ENCODE results near the gene DICER1. TPM values are rescaled to one million over a fixed set of nuclear protein-coding genes. Genes with fewer than 3 reads are reported as not detected.

Gene DICER1
- polyA plus RNA-seq, 3 donors, result 26.5 to 38.4 (median 34.7) TPM

- Histone ChIP-seq H3K79me2 (ENCODE audit: insufficient read depth, low read length) (no peaks in the 10 kb centered on the region), H4K20me1 (ENCODE audit: insufficient read depth, low read length) (no peaks in the 10 kb centered on the region), H3K4me1 (ENCODE audit: control insufficient read depth in 1 of 2, insufficient read depth in 2 of 2, low read length in 2 of 2) (no peaks in the 10 kb centered on the region), H3K9me3 (replicated peaks in 1 of 2; ENCODE audit: control insufficient read depth in 1 of 2, insufficient read depth in 1 of 2, low read length in 2 of 2) (no peaks in the 10 kb centered on the region), H3K27ac (ENCODE audit: low read depth in 1 of 2, low read length in 2 of 2) (no peak overlapping the region), H3K9ac (ENCODE audit: insufficient read depth, low read length, poor library complexity, severe bottlenecking) (no peak overlapping the region), H3K4me2 (replicated peaks; ENCODE audit: extremely low read depth, low read length, poor library complexity, severe bottlenecking) (no peak overlapping the region), H3K4me3 (replicated peaks in 1 of 3; ENCODE audit: low read depth in 2 of 3, low read length in 3 of 3) (no peak overlapping the region), H2AFZ (ENCODE audit: insufficient read depth, low read depth, low read length, poor library complexity, severe bottlenecking) (no peak overlapping the region), H3K27me3 (ENCODE audit: control insufficient read depth in 2 of 2, insufficient read depth in 2 of 2, low read length in 2 of 2) (no peaks in the 10 kb centered on the region), H3K36me3 (replicated peaks in 1 of 2; ENCODE audit: control insufficient read depth in 1 of 2, insufficient read depth in 2 of 2, low read length in 2 of 2) (no peaks in the 10 kb centered on the region)
- no peak for TF ChIP-seq CTCF (IDR thresholded peaks at IDR 0.05)
- DNase-seq, result no peak
- Mint-ChIP-seq H3K36me3 (no peaks in the 10 kb centered on the region), H3K27ac (no peak overlapping the region), H3K4me1 (no peaks in the 10 kb centered on the region), H3K27me3 (ENCODE audit: low read depth in 3 of 3) (peaks cover 10 to 20% (median 10%) of the 10 kb centered on the region in 3 donors), H3K9me3 (peaks cover under 1 to 19% (median 5%) of the 10 kb centered on the region in 7 donors), H3K4me3 (no peak overlapping the region)
- 94% methylated on average over 4 of the region's 8 CpGs for WGBS (ENCODE audit: insufficient coverage)
- intact Hi-C loops (cut with micrococcal nuclease), result no loop called here
Measured at GRCh38 chr14:95072310-95072905, 84.9 kb downstream of the DICER1 start.

GRCh38 chr14:95071649-95072280 is 85.6 kb downstream of the DICER1 start:
- DNase-seq, result no peak
- 96% methylated on average over 16 of the region's 19 CpGs for WGBS (ENCODE audit: insufficient coverage)
- no peak for TF ChIP-seq CTCF (IDR thresholded peaks at IDR 0.05)

More at GRCh38 chr14:95071649-95072280, 85.6 kb downstream of the DICER1 start:
- Histone ChIP-seq H3K4me1 (ENCODE audit: control insufficient read depth in 1 of 2, insufficient read depth in 2 of 2, low read length in 2 of 2) (no peaks in the 10 kb centered on the region), H3K9ac (ENCODE audit: insufficient read depth, low read length, poor library complexity, severe bottlenecking) (no peak overlapping the region), H3K4me2 (replicated peaks; ENCODE audit: extremely low read depth, low read length, poor library complexity, severe bottlenecking) (no peak overlapping the region), H3K9me3 (replicated peaks in 1 of 2; ENCODE audit: control insufficient read depth in 1 of 2, insufficient read depth in 1 of 2, low read length in 2 of 2) (no peaks in the 10 kb centered on the region), H4K20me1 (ENCODE audit: insufficient read depth, low read length) (no peaks in the 10 kb centered on the region), H3K27me3 (ENCODE audit: control insufficient read depth in 2 of 2, insufficient read depth in 2 of 2, low read length in 2 of 2) (no peaks in the 10 kb centered on the region), H3K27ac (ENCODE audit: low read depth in 1 of 2, low read length in 2 of 2) (no peak overlapping the region), H3K4me3 (replicated peaks in 1 of 3; ENCODE audit: low read depth in 2 of 3, low read length in 3 of 3) (no peak overlapping the region), H3K79me2 (ENCODE audit: insufficient read depth, low read length) (no peaks in the 10 kb centered on the region), H2AFZ (ENCODE audit: insufficient read depth, low read depth, low read length, poor library complexity, severe bottlenecking) (no peak overlapping the region), H3K36me3 (replicated peaks in 1 of 2; ENCODE audit: control insufficient read depth in 1 of 2, insufficient read depth in 2 of 2, low read length in 2 of 2) (no peaks in the 10 kb centered on the region)
- Mint-ChIP-seq H3K4me1 (no peaks in the 10 kb centered on the region), H3K36me3 (no peaks in the 10 kb centered on the region), H3K9me3 (peaks cover 0 to 15% (median 4%) of the 10 kb centered on the region in 7 donors), H3K27me3 (ENCODE audit: low read depth in 3 of 3) (peaks cover 9 to 20% (median 10%) of the 10 kb centered on the region in 3 donors), H3K27ac (no peak overlapping the region), H3K4me3 (no peak overlapping the region)
- intact Hi-C loops (cut with micrococcal nuclease), result no loop called here

Data from CD14-positive monocyte (primary cell).